ENCODE data around the gene MECP2. TPM values are rescaled to one million over a fixed set of nuclear protein-coding genes. Genes with fewer than 3 reads are reported as not detected.

The MECP2 gene
- total RNA-seq, 1 experiment from 2014 or later: 88.9 TPM

GRCh38 chrX:154049209-154050112 lies 48.1 kb downstream of the MECP2 start:
- ChIA-PET POLR2A (no interaction called here), CTCF (no interaction called here)
- BruUV-seq (replicated peaks): no TSS peak
- no peak overlapping the region for H3K4me3 ChIP-seq (ENCODE audit: low read depth in 2 of 2, low read length in 2 of 2)
- in situ Hi-C loops (cut with HindIII; ENCODE audit: low pct_unique_long_range_greater_than_20kb, low sequenced_read_pairs) (no loop called here), intact Hi-C loops (cut with micrococcal nuclease; ENCODE audit: unreplicated experiment) (no loop called here)
- H3K36me3 ChIP-seq (ENCODE audit: control insufficient read depth, insufficient read depth, low read length): peaks cover under 1% of the 10 kb centered on the region; the same call in 1 of the 2 replicates
- no peak for DNase-seq (ENCODE audit: low read depth, low spot score)
- ATAC-seq: no peak
- H3K27me3 ChIP-seq (ENCODE audit: control insufficient read depth, insufficient read depth, low read length): no peaks in the 10 kb centered on the region
- TF ChIP-seq POLR2AphosphoS5 (IDR thresholded peaks at IDR 0.05; ENCODE audit: low read depth, low read length) (no peak), TCF7L2 (IDR thresholded peaks at IDR 0.05; ENCODE audit: low read depth, low read length) (no peak), SIN3A (IDR thresholded peaks at IDR 0.05; ENCODE audit: borderline replicate concordance, insufficient read depth, low read depth, low read length) (no peak), CTCF (IDR thresholded peaks at IDR 0.05) (no peak), REST (IDR thresholded peaks at IDR 0.05; ENCODE audit: insufficient read depth in 1 of 2, low read depth in 2 of 2, low read length in 1 of 2) (no peak)
- no peak overlapping the region for H3K27ac ChIP-seq (ENCODE audit: low read length)
- peaks cover 37% of the 10 kb centered on the region for H3K4me1 ChIP-seq (ENCODE audit: control insufficient read depth, insufficient read depth, low read length)
- H3K9me3 ChIP-seq (ENCODE audit: control insufficient read depth, insufficient read depth, low read depth, low read length): no peaks in the 10 kb centered on the region

GRCh38 chrX:154048398-154048797 lies 49.1 kb downstream of the MECP2 start:
- Histone ChIP-seq H3K36me3 (ENCODE audit: control insufficient read depth, insufficient read depth, low read length) (peaks cover 2% of the 10 kb centered on the region; the same call in 1 of the 2 replicates), H3K27ac (ENCODE audit: low read length) (no peak overlapping the region), H3K9me3 (ENCODE audit: control insufficient read depth, insufficient read depth, low read depth, low read length) (no peaks in the 10 kb centered on the region), H3K4me3 (ENCODE audit: low read depth in 2 of 2, low read length in 2 of 2) (no peak overlapping the region), H3K4me1 (ENCODE audit: control insufficient read depth, insufficient read depth, low read length) (peaks cover 37% of the 10 kb centered on the region), H3K27me3 (ENCODE audit: control insufficient read depth, insufficient read depth, low read length) (no peaks in the 10 kb centered on the region)
- POLR2A ChIA-PET: no interaction called here
- TF ChIP-seq SIN3A (IDR thresholded peaks at IDR 0.05; ENCODE audit: borderline replicate concordance, insufficient read depth, low read depth, low read length): no peak
- TF ChIP-seq REST (IDR thresholded peaks at IDR 0.05; ENCODE audit: insufficient read depth in 1 of 2, low read depth in 2 of 2, low read length in 1 of 2): no peak
- TF ChIP-seq TCF7L2 (IDR thresholded peaks at IDR 0.05; ENCODE audit: low read depth, low read length): no peak
- no peak for TF ChIP-seq POLR2AphosphoS5 (IDR thresholded peaks at IDR 0.05; ENCODE audit: low read depth, low read length)
- TF ChIP-seq CTCF (IDR thresholded peaks at IDR 0.05): no peak
- BruUV-seq (replicated peaks): no TSS peak
- ATAC-seq: no peak
- CTCF ChIA-PET: no interaction called here
- in situ Hi-C loops (cut with HindIII; ENCODE audit: low pct_unique_long_range_greater_than_20kb, low sequenced_read_pairs) (no loop called here), intact Hi-C loops (cut with micrococcal nuclease; ENCODE audit: unreplicated experiment) (no loop called here)
- no peak for DNase-seq (ENCODE audit: low read depth, low spot score)
